Sigmoid colon (tissue), 4 donors: Measurements from ENCODE around the gene MROH7.

Source experiments
- POLR2A ChIP-seq, 2 donors: fragments of 450-650 bp; IDR thresholded peaks; one replicate each; pipeline ENCODE4 v1.6.1; 2016; ENCODE audit warnings: antibody characterized with exemption in 2 of 2, mild to moderate bottlenecking in 2 of 2, moderate library complexity in 2 of 2
- POLR2AphosphoS5 ChIP-seq, 4 donors: sonication (generic); formaldehyde crosslinking; IDR thresholded peaks; one replicate each; pipeline ENCODE4 v1.6.1; 2017; ENCODE audit warnings: antibody characterized with exemption in 4 of 4
- TF ChIP-seq, protein P1 (sequence below), 4 experiments: fragments of 450-650 bp in 3 of 4; fragments of 200-600 bp in 1 of 4; IDR thresholded peaks; one replicate each; pipeline ENCODE4 v1.5.1; 2016 to 2019; ENCODE audit warnings: antibody characterized with exemption in 4 of 4, mild to moderate bottlenecking in 3 of 4, moderate library complexity in 2 of 4

DNA sequence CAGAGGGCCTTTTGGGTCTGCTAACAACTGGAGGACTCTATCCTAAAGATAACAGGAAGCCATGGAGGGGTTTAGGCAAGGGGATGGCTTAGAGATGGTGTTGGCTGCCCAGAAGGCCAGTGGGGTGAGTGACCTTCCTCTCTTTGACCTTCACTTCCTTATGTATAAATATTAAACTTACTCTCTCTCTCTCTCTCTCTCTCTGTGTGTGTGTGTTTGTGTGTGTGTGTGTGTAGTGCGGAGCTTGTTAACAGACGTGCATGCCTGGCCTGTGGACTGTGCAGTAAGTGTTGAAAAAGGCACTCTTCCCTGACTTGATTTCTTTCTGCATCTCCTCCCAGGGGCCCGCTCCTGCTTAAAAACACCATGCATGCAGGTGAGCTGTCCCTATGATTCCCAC lies 10.0 kb downstream of the MROH7 start:
- TF ChIP-seq, protein P1, sequence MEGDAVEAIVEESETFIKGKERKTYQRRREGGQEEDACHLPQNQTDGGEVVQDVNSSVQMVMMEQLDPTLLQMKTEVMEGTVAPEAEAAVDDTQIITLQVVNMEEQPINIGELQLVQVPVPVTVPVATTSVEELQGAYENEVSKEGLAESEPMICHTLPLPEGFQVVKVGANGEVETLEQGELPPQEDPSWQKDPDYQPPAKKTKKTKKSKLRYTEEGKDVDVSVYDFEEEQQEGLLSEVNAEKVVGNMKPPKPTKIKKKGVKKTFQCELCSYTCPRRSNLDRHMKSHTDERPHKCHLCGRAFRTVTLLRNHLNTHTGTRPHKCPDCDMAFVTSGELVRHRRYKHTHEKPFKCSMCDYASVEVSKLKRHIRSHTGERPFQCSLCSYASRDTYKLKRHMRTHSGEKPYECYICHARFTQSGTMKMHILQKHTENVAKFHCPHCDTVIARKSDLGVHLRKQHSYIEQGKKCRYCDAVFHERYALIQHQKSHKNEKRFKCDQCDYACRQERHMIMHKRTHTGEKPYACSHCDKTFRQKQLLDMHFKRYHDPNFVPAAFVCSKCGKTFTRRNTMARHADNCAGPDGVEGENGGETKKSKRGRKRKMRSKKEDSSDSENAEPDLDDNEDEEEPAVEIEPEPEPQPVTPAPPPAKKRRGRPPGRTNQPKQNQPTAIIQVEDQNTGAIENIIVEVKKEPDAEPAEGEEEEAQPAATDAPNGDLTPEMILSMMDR (IDR thresholded peaks at IDR 0.05): no peak
- TF ChIP-seq POLR2AphosphoS5 (IDR thresholded peaks at IDR 0.05) (no peak), POLR2A (IDR thresholded peaks at IDR 0.05) (no peak)
